Measurements from ENCODE around the gene SQOR. TPM values are rescaled to one million over a fixed set of nuclear protein-coding genes. Genes with fewer than 3 reads are reported as not detected.
A peak's percentile ranks its signal among the peaks of the same experiment; 100 is the strongest.

The SQOR gene
- total and polyA plus RNA-seq, 2 donors = 33.5 to 34.0 TPM

DNA sequence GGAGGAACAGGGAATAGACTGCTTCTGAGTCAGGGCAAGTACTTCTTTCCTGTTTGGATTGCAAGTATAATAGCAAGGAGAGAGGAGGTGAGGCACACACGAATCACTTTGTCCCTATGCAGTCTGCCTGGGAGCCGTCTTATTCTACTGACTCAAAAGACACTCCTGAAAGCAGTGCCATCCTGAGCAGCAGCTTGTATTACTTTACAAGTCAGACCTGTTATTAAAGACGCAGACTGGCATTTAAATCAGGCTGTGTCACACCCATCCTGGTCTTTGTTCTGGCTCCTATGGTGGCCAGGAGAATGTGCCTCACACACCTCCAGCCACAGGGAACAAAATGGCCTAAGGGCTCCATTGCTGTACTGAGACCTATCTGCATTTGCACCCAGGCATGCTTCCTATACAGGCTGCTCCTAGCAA is 17.9 kb upstream of the SQOR start:
- 96% methylated on average over 3 of the region's 3 CpGs for WGBS
- no peaks in the 10 kb centered on the region for H3K4me1 ChIP-seq (ENCODE audit: control insufficient read depth in 2 of 2, insufficient read depth in 2 of 2, low read length in 2 of 2)
- no peak overlapping the region for H3K4me3 ChIP-seq (ENCODE audit: low read length in 2 of 2)
- no peak for DNase-seq (ENCODE audit: low read depth in 6 of 9, low spot score in 9 of 9)
- H3K27ac ChIP-seq (ENCODE audit: low read depth in 1 of 2, low read length in 1 of 2) = no peak overlapping the region
- H3K36me3 ChIP-seq (ENCODE audit: control insufficient read depth in 2 of 2, insufficient read depth in 2 of 2, low read length in 1 of 2) = no peaks in the 10 kb centered on the region
- H3K9me3 ChIP-seq (ENCODE audit: control insufficient read depth in 2 of 2, insufficient read depth in 1 of 2, low read length in 1 of 2) = no peaks in the 10 kb centered on the region
- H3K27me3 ChIP-seq (ENCODE audit: control insufficient read depth in 2 of 2, insufficient read depth in 1 of 2, low read length in 1 of 2) = no peaks in the 10 kb centered on the region

DNA sequence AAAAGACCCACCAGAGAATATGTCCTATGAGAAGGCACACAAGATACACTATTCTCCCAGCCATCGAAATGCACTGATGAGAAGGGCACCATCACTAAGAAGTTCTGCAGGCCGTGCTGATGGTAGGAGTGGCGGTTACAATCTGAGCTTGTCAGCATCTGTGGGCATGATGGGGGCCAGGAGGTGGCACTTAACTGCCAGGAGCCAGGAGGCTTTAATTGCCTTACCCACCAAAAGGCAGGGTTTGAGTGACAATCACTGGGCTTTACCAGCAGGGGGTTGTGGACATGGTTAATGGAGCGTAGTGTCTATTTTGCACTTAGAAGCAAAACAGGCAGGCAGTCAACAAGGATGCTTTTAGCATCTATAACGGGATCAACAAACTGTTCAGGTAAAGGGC is 16.0 kb upstream of the SQOR start:
- no peaks in the 10 kb centered on the region for H3K4me1 ChIP-seq (ENCODE audit: control insufficient read depth in 2 of 2, insufficient read depth in 2 of 2, low read length in 2 of 2)
- H3K9me3 ChIP-seq (ENCODE audit: control insufficient read depth in 2 of 2, insufficient read depth in 1 of 2, low read length in 1 of 2) = no peaks in the 10 kb centered on the region
- H3K27me3 ChIP-seq (ENCODE audit: control insufficient read depth in 2 of 2, insufficient read depth in 1 of 2, low read length in 1 of 2) = no peaks in the 10 kb centered on the region
- H3K27ac ChIP-seq (ENCODE audit: low read depth in 1 of 2, low read length in 1 of 2) = no peak overlapping the region
- H3K36me3 ChIP-seq (ENCODE audit: control insufficient read depth in 2 of 2, insufficient read depth in 2 of 2, low read length in 1 of 2) = no peaks in the 10 kb centered on the region
- 96% methylated on average over 5 of the region's 5 CpGs for WGBS
- DNase-seq (ENCODE audit: low read depth in 6 of 9, low spot score in 9 of 9) = peak in 2 of 9 donors; percentile 6 to 39
- no peak overlapping the region for H3K4me3 ChIP-seq (ENCODE audit: low read length in 2 of 2)

DNA sequence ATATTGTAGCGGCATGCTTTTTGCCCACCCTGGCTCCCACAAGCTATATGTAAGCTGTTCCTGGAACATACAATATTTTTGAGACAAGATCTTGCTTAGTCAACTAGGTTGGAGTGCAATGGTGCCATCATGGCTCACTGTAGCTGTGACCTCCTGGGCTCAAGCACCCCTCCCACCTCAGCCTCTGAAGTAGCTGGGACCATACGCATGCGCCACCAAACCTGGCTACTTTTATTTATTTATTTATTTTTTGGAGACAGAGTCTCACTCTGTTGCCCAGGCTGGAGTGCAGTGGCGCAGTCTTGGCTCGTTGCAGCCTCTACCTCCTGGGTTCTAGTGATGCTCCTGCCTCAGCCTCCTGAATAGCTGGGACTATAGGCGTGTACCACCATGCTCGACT is 6.7 kb upstream of the SQOR start:
- Histone ChIP-seq H3K27me3 (ENCODE audit: control insufficient read depth in 2 of 2, insufficient read depth in 1 of 2, low read length in 1 of 2) (no peaks in the 10 kb centered on the region), H3K9me3 (ENCODE audit: control insufficient read depth in 2 of 2, insufficient read depth in 1 of 2, low read length in 1 of 2) (peaks cover 0 to 9% of the 10 kb centered on the region in 2 donors), H3K27ac (ENCODE audit: low read depth in 1 of 2, low read length in 1 of 2) (no peak overlapping the region), H3K4me3 (ENCODE audit: low read length in 2 of 2) (no peak overlapping the region), H3K36me3 (ENCODE audit: control insufficient read depth in 2 of 2, insufficient read depth in 2 of 2, low read length in 1 of 2) (no peaks in the 10 kb centered on the region), H3K4me1 (ENCODE audit: control insufficient read depth in 2 of 2, insufficient read depth in 2 of 2, low read length in 2 of 2) (no peaks in the 10 kb centered on the region)
- WGBS = 97% methylated on average over 7 of the region's 7 CpGs
- DNase-seq (ENCODE audit: low read depth in 6 of 9, low spot score in 9 of 9) = no peak

DNA sequence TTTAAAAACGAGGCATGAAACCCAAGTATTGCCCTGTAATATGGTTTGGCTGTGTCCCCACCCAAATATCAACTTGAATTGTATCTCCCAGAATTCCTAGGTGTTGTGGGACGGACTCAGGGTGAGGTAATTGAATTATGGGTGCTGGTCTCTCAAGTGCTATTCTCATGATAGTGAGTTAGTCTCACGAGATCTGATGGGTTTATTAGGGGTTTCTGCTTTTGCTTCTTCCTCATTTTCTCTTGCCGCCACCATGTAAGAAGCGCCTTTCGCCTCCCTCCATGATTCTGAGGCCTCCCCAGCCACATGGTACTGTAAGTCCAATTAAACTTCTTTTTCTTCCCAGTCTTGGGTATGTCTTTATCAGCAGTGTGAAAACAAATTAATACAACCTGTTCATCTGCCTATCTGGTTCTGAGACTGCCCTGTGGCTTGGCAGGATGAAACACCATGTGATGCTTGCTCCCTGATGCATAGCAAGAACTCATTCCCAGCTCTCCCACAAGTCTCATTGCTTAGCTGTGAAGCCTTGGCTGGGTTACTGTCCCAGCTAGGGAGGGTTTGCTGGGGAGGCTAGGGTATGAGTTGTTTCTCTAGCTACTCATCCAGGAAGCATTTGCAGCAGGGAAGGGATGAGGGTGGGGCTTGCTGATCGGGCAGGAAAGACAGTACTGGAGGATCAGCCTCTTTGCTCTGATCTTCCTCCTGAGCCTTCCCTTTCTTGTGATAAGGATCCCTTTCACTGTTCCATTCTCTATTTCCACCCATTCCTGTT is 3.7 kb upstream of the SQOR start:
- DNase-seq (ENCODE audit: low read depth in 6 of 9, low spot score in 9 of 9) = no peak
- no peak overlapping the region for H3K27ac ChIP-seq (ENCODE audit: low read depth in 1 of 2, low read length in 1 of 2)
- H3K4me3 ChIP-seq (ENCODE audit: low read length in 2 of 2) = no peak overlapping the region
- peaks cover 3 to 12% of the 10 kb centered on the region in 2 donors for H3K4me1 ChIP-seq (ENCODE audit: control insufficient read depth in 2 of 2, insufficient read depth in 2 of 2, low read length in 2 of 2)
- WGBS = 89% methylated on average over 7 of the region's 7 CpGs
- H3K36me3 ChIP-seq (ENCODE audit: control insufficient read depth in 2 of 2, insufficient read depth in 2 of 2, low read length in 1 of 2) = no peaks in the 10 kb centered on the region
- H3K27me3 ChIP-seq (ENCODE audit: control insufficient read depth in 2 of 2, insufficient read depth in 1 of 2, low read length in 1 of 2) = peaks cover 0 to 6% of the 10 kb centered on the region in 2 donors
- H3K9me3 ChIP-seq (ENCODE audit: control insufficient read depth in 2 of 2, insufficient read depth in 1 of 2, low read length in 1 of 2) = peaks cover 0 to 4% of the 10 kb centered on the region in 2 donors

DNA sequence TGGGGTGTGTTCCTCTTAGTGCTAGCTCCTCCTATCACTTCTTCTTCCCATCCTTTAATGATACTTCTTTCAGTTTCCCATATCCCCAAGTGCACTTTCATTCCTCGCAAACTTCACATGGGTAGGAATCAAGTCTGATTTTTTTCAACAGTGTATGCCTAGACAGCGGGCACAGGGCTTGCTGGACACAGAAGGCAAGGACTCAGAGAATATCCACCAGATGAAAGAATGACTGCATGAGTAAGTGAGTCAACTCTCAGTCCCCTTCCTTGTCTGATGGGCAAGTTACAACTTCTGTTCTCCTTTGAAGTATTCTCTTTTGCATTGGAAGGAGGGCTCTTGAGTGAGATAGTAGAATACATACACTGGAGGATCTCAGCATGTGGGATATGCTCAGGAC is 3.1 kb upstream of the SQOR start:
- H3K27ac ChIP-seq (ENCODE audit: low read depth in 1 of 2, low read length in 1 of 2) = peak overlapping the region in 1 of 2 donors; percentile 52
- H3K9me3 ChIP-seq (ENCODE audit: control insufficient read depth in 2 of 2, insufficient read depth in 1 of 2, low read length in 1 of 2) = peaks cover 0 to 4% of the 10 kb centered on the region in 2 donors
- H3K27me3 ChIP-seq (ENCODE audit: control insufficient read depth in 2 of 2, insufficient read depth in 1 of 2, low read length in 1 of 2) = peaks cover 0 to 6% of the 10 kb centered on the region in 2 donors
- peaks cover 3 to 12% of the 10 kb centered on the region in 2 donors for H3K4me1 ChIP-seq (ENCODE audit: control insufficient read depth in 2 of 2, insufficient read depth in 2 of 2, low read length in 2 of 2)
- no peaks in the 10 kb centered on the region for H3K36me3 ChIP-seq (ENCODE audit: control insufficient read depth in 2 of 2, insufficient read depth in 2 of 2, low read length in 1 of 2)
- WGBS = 94% methylated on average over 2 of the region's 2 CpGs
- H3K4me3 ChIP-seq (ENCODE audit: low read length in 2 of 2) = no peak overlapping the region
- no peak for DNase-seq (ENCODE audit: low read depth in 6 of 9, low spot score in 9 of 9)

DNA sequence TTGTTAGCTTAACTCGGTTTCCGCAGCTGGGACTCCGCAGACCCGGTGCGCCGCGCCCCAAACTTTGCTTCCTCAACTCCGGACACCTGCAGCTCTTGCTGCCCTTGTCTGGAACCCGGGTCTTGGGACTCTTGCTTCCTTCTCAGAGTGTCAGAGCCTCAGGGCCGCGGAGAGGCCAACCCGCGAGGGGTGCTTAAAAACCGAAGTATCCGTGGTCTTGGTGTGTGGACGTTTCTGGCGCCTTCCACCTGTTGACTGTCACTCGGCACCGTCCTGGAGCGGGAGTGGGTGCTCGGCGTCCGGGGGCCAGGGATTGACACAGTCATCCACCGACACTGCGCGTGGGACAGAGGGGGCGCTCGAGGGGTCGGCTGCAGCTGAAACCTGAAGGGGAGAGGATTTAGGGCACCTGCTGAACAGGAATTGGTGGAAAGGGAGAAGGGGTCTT is 386 bp downstream of the SQOR start:
- peak in 7 of 9 donors; percentile 47 to 82 (median 55) for DNase-seq (ENCODE audit: low read depth in 6 of 9, low spot score in 9 of 9)
- Histone ChIP-seq H3K27ac (ENCODE audit: low read depth in 1 of 2, low read length in 1 of 2) (peak overlapping the region; percentile 73 to 89), H3K9me3 (ENCODE audit: control insufficient read depth in 2 of 2, insufficient read depth in 1 of 2, low read length in 1 of 2) (no peaks in the 10 kb centered on the region), H3K4me3 (ENCODE audit: low read length in 2 of 2) (peak overlapping the region; percentile 85 to 88), H3K4me1 (ENCODE audit: control insufficient read depth in 2 of 2, insufficient read depth in 2 of 2, low read length in 2 of 2) (peaks cover 15 to 23% of the 10 kb centered on the region in 2 donors), H3K36me3 (ENCODE audit: control insufficient read depth in 2 of 2, insufficient read depth in 2 of 2, low read length in 1 of 2) (no peaks in the 10 kb centered on the region), H3K27me3 (ENCODE audit: control insufficient read depth in 2 of 2, insufficient read depth in 1 of 2, low read length in 1 of 2) (peaks cover 0 to 6% of the 10 kb centered on the region in 2 donors)
- WGBS = under 1% methylated on average over 29 of the region's 29 CpGs

DNA sequence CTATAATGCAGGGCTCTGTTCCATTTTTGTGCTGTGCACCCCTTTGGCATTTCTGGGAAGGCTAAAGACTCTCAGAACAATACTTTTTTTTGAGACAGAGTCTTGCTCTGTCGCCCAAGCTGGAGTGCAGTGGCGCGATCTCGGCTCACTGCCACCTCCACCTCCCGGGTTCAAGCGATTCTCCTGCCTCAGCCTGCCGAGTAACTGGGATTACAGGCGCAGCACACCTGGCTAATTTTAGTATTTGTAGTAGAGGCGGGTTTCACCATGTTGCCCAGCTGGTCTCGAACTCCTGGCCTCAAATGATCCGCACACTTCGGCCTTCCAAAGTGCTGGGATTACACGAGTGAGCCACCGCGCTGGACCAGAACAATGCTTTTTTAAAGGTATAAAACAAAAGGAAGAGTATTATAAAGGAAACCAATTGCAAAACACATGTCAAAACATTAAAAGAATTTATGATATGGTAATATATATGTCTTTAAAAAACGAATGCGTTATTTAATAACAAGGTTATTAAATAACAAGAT is 999 bp downstream of the SQOR start:
- Histone ChIP-seq H3K4me1 (ENCODE audit: control insufficient read depth in 2 of 2, insufficient read depth in 2 of 2, low read length in 2 of 2) (peaks cover 15 to 23% of the 10 kb centered on the region in 2 donors), H3K27ac (ENCODE audit: low read depth in 1 of 2, low read length in 1 of 2) (peak overlapping the region in 1 of 2 donors; percentile 89), H3K27me3 (ENCODE audit: control insufficient read depth in 2 of 2, insufficient read depth in 1 of 2, low read length in 1 of 2) (peaks cover 0 to 6% of the 10 kb centered on the region in 2 donors), H3K9me3 (ENCODE audit: control insufficient read depth in 2 of 2, insufficient read depth in 1 of 2, low read length in 1 of 2) (no peaks in the 10 kb centered on the region), H3K36me3 (ENCODE audit: control insufficient read depth in 2 of 2, insufficient read depth in 2 of 2, low read length in 1 of 2) (no peaks in the 10 kb centered on the region), H3K4me3 (ENCODE audit: low read length in 2 of 2) (peak overlapping the region; percentile 85 to 88)
- 65% methylated on average over 17 of the region's 17 CpGs for WGBS
- no peak for DNase-seq (ENCODE audit: low read depth in 6 of 9, low spot score in 9 of 9)

DNA sequence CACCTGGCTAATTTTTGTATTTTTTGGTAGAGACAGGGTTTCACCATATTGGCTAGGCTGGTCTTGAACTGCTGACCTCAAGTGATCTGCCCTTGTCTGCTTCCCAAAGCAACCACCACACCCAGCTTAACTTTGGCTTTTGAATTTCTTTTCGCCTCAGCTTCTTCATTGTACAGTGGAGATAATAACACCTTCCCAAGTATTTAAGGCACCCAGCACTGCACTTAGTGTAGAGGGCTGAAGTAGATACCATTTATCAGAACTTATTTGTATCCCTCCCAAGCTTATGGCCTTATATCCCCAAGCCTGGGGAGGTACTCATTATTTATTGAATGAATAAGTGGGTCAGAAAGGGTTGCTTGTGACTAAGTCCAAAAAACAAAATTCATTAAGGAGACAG is 2.3 kb downstream of the SQOR start:
- no peak for DNase-seq (ENCODE audit: low read depth in 6 of 9, low spot score in 9 of 9)
- Histone ChIP-seq H3K27ac (ENCODE audit: low read depth in 1 of 2, low read length in 1 of 2) (peak overlapping the region; percentile 42 to 85), H3K4me1 (ENCODE audit: control insufficient read depth in 2 of 2, insufficient read depth in 2 of 2, low read length in 2 of 2) (peaks cover 15 to 23% of the 10 kb centered on the region in 2 donors), H3K9me3 (ENCODE audit: control insufficient read depth in 2 of 2, insufficient read depth in 1 of 2, low read length in 1 of 2) (no peaks in the 10 kb centered on the region), H3K4me3 (ENCODE audit: low read length in 2 of 2) (peak overlapping the region in 1 of 2 donors; percentile 43), H3K27me3 (ENCODE audit: control insufficient read depth in 2 of 2, insufficient read depth in 1 of 2, low read length in 1 of 2) (peaks cover 0 to 6% of the 10 kb centered on the region in 2 donors), H3K36me3 (ENCODE audit: control insufficient read depth in 2 of 2, insufficient read depth in 2 of 2, low read length in 1 of 2) (no peaks in the 10 kb centered on the region)
- 96% methylated on average over 1 of the region's 1 CpG for WGBS

DNA sequence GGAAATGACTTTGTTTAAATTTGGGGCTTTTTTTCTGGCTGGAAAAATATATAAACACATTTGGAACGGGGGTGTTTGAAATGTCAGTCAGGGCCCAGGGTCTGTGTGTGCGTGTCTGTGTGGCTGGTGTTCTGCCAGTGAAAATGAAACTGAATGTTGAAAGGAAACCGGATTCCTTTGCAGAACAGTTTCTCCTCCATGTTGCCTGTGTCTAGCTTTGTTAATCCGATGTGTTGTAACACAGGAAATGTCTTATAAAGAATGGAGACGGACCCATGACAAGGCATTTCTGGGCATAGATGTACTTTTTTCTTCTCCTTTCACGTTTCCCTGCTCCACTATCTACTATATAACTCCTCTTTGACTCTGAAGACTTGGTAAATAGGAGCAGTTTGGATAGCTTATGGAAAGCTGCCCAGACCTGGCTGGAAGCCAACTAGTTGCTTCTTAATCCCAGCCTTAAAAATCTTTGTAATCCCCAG is 2.8 kb downstream of the SQOR start:
- 1% methylated on average over 6 of the region's 6 CpGs for WGBS
- peaks cover 0 to 6% of the 10 kb centered on the region in 2 donors for H3K27me3 ChIP-seq (ENCODE audit: control insufficient read depth in 2 of 2, insufficient read depth in 1 of 2, low read length in 1 of 2)
- peak overlapping the region; percentile 85 to 93 for H3K27ac ChIP-seq (ENCODE audit: low read depth in 1 of 2, low read length in 1 of 2)
- no peaks in the 10 kb centered on the region for H3K36me3 ChIP-seq (ENCODE audit: control insufficient read depth in 2 of 2, insufficient read depth in 2 of 2, low read length in 1 of 2)
- no peaks in the 10 kb centered on the region for H3K9me3 ChIP-seq (ENCODE audit: control insufficient read depth in 2 of 2, insufficient read depth in 1 of 2, low read length in 1 of 2)
- peak overlapping the region; percentile 16 to 43 for H3K4me3 ChIP-seq (ENCODE audit: low read length in 2 of 2)
- peaks cover 15 to 23% of the 10 kb centered on the region in 2 donors for H3K4me1 ChIP-seq (ENCODE audit: control insufficient read depth in 2 of 2, insufficient read depth in 2 of 2, low read length in 2 of 2)
- DNase-seq (ENCODE audit: low read depth in 6 of 9, low spot score in 9 of 9) = peak in 8 of 9 donors; percentile 32 to 89 (median 70)

All from thymus (tissue), 11 donors.